Measurements from ENCODE around the gene NFKBIA.
"Not testable (repeated sequence)": the region's sequence is repeated elsewhere in the genome, so short reads cannot be mapped to it uniquely, and the experiment has no call there.

NFKBIA gene

GRCh38 chr14:35404449-35405303, at the start of gene NFKBIA:
NFKBIA (minus strand) TSS chr14:35404749; CDS start chr14:35404644, 105 bp downstream.
- peak; percentile 99 for DNase-seq

- no peak for DNase-seq
Measured at GRCh38 chr14:35446450-35446849, 41.9 kb upstream of the NFKBIA start.

- no peak for DNase-seq
Measured at GRCh38 chr14:35444104-35444503, 39.6 kb upstream of the NFKBIA start.

GRCh38 chr14:35441160-35441559, 36.6 kb upstream of the NFKBIA start:
- no peak for DNase-seq

- peak; percentile 78 for DNase-seq
Measured at GRCh38 chr14:35438910-35439713, 34.6 kb upstream of the NFKBIA start.

GRCh38 chr14:35438492-35438891, 33.9 kb upstream of the NFKBIA start:
- not testable (repeated sequence) for DNase-seq

GRCh38 chr14:35435177-35435576, 30.6 kb upstream of the NFKBIA start:
- no peak for DNase-seq

- DNase-seq = no peak
Measured at GRCh38 chr14:35433826-35434225, 29.3 kb upstream of the NFKBIA start.

GRCh38 chr14:35430459-35431199, 26.1 kb upstream of the NFKBIA start:
- DNase-seq = no peak

GRCh38 chr14:35429951-35430350, 25.4 kb upstream of the NFKBIA start:
- DNase-seq = no peak

- no peak for DNase-seq
Measured at GRCh38 chr14:35425850-35426249, 21.3 kb upstream of the NFKBIA start.

- no peak for DNase-seq
Measured at GRCh38 chr14:35423621-35424020, 19.1 kb upstream of the NFKBIA start.

- no peak for DNase-seq
Measured at GRCh38 chr14:35420036-35420811, 15.7 kb upstream of the NFKBIA start.

GRCh38 chr14:35419429-35419841, 14.9 kb upstream of the NFKBIA start:
- no peak for DNase-seq

- DNase-seq = no peak
Measured at GRCh38 chr14:35418093-35418492, 13.5 kb upstream of the NFKBIA start.

- DNase-seq = no peak
Measured at GRCh38 chr14:35416108-35416750, 11.7 kb upstream of the NFKBIA start.

- no peak for DNase-seq
Measured at GRCh38 chr14:35414365-35414764, 9.8 kb upstream of the NFKBIA start.

- DNase-seq = peak; percentile 99
Measured at GRCh38 chr14:35412272-35413056, 7.9 kb upstream of the NFKBIA start.

GRCh38 chr14:35410858-35411257, 6.3 kb upstream of the NFKBIA start:
- no peak for DNase-seq

GRCh38 chr14:35409595-35409994, 5.0 kb upstream of the NFKBIA start:
- no peak for DNase-seq

GRCh38 chr14:35408026-35408425, 3.5 kb upstream of the NFKBIA start:
- no peak for DNase-seq

All from NCI-H2029 treated with DMSO at 0.1 percent for 48 hours (cell line).